Measurements from ENCODE around the gene PRKAR1B.

DNA sequence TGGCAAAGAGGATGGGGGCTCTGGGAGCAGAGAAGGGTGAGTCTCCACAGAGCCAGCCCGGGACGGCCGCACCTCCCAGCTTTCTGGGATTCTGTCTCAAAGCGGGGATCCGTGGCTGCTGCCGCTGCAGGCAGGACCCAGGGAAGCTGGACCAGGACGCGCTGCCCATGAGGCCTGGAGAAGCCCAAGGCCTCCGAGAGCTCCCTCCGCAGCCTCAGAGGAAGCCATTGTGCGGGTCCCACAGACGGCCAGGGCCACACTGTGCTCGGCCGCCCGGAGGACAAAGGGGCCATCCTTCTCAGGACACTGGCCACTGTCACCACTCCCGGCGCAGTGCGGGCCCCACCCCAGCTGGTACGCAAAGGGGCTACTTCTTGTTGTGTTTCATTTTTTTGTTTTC is 128.2 kb downstream of the PRKAR1B start:
- TF ChIP-seq, protein P1, sequence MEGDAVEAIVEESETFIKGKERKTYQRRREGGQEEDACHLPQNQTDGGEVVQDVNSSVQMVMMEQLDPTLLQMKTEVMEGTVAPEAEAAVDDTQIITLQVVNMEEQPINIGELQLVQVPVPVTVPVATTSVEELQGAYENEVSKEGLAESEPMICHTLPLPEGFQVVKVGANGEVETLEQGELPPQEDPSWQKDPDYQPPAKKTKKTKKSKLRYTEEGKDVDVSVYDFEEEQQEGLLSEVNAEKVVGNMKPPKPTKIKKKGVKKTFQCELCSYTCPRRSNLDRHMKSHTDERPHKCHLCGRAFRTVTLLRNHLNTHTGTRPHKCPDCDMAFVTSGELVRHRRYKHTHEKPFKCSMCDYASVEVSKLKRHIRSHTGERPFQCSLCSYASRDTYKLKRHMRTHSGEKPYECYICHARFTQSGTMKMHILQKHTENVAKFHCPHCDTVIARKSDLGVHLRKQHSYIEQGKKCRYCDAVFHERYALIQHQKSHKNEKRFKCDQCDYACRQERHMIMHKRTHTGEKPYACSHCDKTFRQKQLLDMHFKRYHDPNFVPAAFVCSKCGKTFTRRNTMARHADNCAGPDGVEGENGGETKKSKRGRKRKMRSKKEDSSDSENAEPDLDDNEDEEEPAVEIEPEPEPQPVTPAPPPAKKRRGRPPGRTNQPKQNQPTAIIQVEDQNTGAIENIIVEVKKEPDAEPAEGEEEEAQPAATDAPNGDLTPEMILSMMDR (conservative IDR thresholded peaks at IDR 0.05), result no peak
- no peak for TF ChIP-seq ZFX (IDR thresholded peaks at IDR 0.05)

Measured in C4-2B (cell line).